Ramos (cell line): ENCODE measurements around the gene TGFA.

Experiments
- in situ Hi-C: fragments of 300-500 bp; cut with MboI; formaldehyde crosslinking; loops from one replicate; pipeline ENCODE4 v1.14.3; 2022; ENCODE audit warnings: low sequenced_read_pairs; ENCODE audit not compliant: unreplicated experiment

TGFA gene

DNA sequence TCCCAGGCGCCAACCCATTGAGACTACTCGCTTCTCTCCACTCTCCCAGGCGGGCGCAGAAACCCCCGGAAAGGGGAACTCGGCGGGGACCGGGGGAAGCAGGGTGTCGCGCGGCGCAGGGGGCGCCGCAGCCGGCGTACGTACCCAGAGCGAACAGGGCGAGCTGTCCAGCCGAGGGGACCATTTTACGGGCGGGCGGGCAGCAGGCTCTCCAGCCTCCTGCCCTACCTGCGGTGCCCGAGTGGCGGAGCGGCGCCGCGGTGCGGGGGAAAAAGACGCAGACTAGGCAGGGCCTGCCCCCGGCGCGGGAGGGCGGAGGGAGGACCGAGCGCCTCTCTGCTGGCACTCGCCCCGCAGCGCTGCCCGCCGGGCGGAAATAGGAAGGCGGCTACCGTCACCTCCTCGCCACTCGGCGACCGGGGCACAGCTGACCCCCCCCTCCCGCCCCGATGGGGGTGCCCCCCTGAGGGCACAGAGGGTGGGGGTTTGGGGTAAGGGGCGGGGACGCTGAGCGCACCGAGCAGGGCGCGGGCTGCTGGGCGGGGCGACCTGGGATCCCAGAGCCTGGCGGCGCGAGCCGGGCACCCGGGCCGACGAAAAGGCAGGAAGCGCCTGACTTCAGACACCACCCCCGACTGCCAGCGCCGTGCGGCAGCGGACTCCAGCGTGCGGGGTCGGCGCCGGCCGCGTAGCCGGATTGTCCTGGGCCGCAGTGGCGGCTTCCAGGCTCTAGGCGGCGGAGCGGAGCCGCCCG, at the start of gene TGFA:
Gene TGFA (minus strand): TSS at position 243 of the 754 bp plus-strand sequence. CDS start 59 bp downstream, at position 184.
- in situ Hi-C loops = no loop called here

DNA sequence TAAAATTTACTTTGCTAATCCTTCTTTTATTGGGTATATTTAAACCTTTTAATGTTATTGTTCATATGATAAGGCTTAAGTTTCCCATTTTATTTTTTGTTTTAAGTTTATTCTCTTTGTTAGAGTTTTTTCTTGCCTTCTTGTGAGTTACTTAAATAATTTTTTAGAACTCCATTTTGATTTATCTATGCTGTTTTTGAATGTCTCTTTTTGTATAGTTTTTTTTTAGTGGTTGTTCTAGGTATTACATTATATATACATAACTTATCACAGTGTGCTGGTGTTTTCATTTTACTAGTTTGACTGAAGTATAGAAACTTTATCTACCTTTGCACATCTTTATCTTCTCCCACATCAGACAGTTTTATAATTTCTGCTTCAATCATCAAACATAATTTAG, 49.4 kb upstream of the TGFA start:
- in situ Hi-C loops = no loop called here

DNA sequence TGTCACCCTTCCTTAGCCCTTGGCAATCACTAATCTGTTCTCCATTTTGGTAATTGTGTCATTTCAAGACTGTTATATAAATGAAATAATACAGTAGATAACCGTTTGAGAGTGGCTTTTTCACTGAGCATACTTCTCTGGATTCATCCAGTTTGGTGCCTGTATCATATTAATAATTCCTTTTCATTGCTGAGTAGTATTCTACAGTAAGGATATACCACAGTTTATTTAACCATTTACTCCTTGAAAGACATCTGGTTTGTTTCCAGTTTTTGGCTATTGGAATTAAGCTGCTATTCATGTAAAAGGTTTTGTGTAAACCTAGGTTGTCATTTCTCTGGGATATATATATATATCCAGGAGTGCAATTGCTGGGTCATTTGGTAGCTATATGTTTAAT, 44.6 kb upstream of the TGFA start:
- in situ Hi-C loops = no loop called here

DNA sequence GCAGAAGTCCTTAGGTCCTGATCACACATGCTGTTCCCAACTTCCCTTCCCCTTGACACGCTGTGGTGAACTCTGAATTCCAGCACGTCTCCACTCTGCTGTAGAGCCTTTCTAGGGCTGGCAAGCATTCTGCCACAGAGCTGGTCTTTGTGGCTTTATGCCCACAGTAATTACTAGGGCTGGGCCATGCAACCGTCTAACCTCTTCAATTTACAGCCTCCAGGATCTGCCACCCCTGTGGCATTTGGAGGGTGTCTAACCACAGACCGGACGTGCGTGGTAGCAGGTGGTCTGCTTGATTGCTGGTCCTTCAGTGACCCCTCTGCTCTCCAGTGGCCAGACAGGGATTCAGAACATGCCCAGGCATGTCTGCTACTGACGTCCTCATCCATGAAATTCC, 43.1 kb upstream of the TGFA start:
- in situ Hi-C loops = no loop called here

DNA sequence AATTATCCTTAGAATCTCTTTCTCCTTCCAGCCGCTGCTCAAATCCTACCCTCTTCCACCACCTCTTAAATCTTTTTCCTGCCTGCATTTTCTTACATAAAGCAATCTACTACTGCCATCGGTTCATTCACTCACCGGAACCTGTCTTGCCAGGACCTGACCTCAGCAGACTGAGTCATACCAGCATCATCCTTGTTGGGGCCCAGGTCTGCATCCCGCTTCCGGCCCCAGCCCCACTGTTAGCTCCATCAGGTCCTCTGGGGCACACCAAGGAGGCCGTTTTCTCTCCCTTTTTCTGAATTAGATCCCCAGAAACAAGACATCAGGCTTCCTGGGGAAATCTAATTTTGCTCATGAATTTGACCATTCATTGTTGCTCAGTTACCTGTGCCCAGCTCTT, 42.7 kb upstream of the TGFA start:
- in situ Hi-C loops = no loop called here

DNA sequence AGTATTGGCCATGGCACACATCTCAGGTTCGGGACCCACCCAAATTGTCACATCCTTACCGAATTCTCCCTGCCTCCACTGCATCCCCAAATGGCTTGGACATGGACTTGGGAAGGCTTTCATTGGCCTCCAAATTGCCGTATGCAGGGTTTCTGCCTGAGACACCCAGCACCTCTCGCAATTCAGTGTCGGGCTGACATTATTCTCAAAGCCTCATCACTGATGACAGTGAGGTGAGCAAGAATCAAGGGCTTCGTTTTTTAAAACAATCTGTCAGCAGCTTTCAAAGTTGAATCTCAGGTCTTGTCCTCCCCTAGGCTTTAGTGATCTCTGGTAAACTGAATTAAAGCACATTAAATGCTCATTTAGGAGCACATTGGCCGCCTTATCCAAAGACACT, 29.5 kb upstream of the TGFA start:
- in situ Hi-C loops = no loop called here

DNA sequence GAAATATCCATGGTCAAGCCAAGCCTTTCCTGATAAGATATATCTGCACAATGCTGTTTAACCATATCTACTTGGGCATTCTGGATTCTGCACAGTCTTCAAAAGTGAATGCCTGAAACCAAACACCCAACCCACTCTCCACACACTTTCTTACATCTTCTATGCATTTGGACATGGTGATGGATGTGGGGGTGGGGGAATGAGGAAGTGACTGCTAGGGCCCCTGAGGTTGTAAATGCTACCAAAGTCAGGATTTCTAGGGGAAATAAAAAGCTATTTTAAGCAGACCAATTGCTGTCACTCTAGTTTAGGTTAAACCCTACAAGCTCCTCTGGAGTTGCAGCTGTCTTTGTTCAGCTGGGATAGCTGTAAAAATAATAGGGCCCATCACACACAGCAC, 26.7 kb upstream of the TGFA start:
- in situ Hi-C loops = no loop called here

DNA sequence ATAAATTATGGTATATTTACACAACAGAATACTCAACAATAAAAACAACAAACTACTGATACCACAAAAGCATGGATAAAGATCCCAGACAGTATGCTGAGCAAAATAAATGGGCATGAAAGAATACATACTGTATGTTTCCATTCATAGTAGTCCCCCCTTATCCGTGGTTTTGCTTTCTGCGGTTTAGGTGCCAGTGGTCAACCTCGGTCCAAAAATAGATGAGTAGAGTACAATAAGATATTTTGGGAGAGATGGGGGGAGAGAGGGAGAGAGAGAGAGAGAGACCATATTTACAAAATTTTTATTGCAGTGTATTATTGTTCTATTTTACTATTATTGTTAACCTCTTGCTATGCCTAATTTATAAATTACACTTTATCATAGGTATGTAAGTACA, 21.0 kb upstream of the TGFA start:
- in situ Hi-C loops = no loop called here

DNA sequence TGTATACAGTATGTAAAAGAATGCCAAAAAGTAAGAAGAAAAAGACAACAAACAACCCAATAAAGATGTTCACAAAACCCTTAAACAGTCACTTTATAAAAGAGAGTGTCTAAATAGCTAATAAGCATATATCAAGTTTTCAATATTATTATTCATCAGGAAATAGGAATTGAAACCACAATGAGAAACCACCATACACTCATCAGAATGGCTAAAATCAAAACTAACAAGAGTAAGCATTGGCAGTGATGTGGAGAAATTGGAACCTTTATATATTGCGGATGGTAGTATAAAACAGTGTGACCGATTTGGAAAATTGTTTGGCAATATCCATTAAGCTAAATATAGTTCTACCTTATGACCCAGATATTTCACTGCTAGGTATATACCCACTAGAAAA, 20.5 kb upstream of the TGFA start:
- in situ Hi-C loops = no loop called here

DNA sequence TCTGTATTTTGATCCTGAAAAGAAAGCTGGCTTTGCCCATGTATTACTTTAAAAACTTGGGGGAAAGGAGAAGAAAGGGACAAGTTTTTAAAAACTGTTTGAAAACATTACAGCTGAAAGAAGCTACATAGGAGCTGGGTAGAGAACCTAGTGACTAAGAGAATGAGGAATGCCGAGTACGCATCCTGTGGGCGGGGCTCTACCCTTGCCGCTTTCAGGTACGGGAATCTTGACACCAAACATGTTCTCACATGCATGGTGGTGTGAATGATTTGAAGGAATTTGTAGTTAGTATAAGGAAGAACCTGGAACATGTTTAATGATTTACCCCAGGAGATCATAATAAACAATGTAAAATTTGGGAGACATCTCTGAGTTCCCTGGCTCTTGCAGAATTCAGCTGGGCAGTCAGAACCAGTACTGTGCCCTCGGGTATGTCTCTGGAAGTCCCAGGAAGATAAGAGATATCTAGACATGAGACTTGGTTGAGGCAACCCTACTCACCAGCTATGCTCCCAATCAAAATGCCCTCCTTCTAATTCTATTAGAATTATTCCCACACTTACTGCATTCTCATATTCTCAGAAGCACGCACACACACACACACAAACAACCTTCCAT, 16.5 kb upstream of the TGFA start:
- in situ Hi-C loops = no loop called here

DNA sequence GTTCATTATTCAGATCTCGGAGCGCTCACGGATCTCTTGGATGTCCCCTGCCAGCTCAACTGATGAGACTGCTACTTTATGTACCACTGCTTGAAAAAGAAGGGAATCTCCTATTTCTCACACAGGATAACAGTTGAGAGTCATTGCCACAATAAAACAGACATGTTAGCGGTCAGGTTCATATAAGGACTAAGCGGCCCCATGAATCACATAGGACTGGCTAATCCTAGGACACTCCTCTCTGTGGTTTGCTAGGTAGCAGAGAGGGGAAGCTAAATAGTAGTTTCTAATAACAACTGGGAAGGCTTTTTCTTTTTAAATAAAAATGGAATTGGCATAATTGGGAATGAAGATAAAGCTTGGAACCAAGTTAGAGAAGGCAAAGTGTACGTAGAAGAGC, 15.9 kb upstream of the TGFA start:
- in situ Hi-C loops = no loop called here

DNA sequence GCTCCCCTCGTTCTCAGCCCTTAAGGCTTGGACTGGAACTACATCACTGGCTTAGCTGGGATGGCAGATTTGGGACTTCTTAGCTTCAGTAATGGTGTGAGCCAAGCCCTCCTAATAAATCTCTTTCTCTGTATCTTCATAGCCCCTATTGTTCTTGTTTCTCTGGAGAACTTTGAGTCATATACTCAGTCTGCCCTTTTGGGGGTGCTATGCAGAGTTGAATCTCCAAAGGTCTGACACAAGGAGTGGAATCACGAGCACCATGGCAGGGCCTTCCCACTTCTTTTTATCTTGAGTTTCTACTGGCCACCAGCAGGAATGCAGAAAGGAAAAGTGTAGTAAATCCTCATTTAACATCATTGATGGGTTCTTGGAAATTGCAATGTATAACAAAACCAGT, 13.3 kb upstream of the TGFA start:
- in situ Hi-C loops = no loop called here

DNA sequence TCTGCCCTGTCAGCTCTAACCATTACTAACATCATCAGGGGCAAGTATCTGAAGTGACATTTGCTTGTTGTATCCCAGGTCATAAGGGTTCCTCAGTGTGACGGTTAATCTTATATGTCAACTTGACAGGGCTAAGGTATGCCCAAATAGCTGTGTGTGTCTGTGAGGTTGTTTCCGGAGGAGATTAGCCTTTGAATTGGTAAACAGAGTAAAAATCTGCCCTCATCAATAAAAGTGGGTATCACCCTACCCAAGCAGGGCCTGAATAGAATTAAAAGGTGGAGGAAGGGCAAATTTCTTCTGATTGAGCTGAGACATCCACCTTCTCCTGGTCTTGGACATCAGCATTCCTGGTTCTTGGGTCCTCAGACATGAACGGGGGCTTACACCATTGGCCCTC, 12.8 kb upstream of the TGFA start:
- in situ Hi-C loops = no loop called here

DNA sequence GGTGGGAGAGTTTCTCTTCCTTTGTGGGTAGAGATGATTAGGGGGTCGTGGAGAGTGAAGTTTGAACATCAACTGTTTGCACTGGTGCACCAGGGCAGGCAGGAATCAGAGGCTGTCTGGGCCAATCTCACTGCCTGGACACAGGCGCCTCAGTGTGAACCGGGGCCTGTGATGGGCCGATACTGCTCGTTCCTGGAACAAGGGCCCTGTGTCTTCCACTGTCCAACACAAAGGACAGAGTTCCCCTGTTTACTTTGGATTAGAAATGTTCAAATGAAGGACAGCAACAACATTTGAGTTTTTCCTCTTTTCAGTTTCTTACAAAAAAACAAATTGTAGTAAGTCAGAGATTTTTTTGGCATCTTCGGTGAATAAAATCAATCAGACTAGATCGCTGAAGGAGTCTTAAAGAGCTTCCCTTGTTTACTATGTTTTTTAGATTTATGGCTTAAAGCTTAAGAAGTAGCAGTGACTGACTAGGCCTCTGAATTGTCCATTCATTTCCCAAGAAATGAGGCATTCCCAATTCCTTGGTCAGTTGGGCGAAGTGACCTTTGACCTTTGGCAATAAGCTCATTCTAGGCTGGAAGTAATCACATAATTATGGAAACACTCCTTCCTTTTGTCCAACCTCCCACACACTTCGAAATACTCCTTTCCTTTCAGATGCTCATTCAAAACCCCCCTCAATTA, 11.6 kb upstream of the TGFA start:
- in situ Hi-C loops = no loop called here

DNA sequence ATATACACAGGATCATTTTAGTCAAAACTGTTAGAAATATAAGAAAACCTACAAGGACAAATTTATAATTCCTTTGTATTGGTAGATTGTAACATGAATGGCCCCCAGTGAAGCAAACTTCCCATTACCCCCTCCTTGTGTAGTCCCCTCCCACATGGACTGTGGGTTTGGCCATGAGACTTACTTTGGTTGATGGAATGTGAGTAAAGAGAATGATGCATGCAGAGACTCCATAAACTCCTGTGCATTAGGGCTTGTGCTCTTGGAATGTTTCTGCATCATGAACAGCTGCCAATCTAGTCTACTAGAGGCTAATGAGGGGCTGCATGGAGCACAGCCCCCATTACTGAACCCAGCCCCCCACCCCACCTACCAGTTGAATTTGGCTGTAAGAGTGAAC, 8.3 kb upstream of the TGFA start:
- in situ Hi-C loops = no loop called here

DNA sequence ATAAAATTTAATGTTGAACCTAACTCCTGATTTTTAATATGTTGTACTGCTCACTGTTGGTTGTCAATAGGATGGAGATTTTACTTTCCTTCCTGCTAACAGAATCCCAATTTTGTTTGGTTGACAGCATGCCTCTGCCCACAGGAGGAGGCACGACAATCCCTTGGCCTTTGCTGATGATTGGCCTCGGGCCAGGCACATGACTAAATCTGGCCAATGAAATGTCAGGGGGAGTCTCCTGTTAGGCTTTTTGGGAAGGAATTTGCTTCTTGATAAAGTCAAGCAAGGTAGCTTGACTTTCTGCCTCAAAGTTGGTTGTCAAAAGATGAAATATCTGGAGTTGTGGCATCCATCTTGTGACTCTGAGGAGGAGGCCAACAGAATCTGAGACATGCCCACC, 6.8 kb upstream of the TGFA start:
- in situ Hi-C loops = no loop called here

DNA sequence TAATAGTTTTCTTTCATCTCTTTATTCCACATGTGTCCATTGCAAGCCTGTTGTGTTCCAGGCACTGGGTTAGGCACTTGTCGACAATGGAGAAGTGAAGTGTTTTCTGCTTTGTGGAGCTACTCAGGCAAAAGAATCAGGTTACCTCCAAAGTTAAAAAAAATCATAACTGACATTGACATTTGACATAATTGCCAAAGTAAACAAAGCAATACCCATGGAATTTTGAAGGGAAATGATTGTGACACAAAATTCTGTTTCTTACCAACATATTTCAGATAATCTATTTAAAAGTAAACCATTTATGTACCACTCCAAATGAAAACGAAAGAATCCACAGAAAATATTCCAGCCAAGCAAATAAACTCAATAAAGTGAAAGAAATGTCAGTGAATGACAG, 6.4 kb upstream of the TGFA start:
- in situ Hi-C loops = no loop called here

DNA sequence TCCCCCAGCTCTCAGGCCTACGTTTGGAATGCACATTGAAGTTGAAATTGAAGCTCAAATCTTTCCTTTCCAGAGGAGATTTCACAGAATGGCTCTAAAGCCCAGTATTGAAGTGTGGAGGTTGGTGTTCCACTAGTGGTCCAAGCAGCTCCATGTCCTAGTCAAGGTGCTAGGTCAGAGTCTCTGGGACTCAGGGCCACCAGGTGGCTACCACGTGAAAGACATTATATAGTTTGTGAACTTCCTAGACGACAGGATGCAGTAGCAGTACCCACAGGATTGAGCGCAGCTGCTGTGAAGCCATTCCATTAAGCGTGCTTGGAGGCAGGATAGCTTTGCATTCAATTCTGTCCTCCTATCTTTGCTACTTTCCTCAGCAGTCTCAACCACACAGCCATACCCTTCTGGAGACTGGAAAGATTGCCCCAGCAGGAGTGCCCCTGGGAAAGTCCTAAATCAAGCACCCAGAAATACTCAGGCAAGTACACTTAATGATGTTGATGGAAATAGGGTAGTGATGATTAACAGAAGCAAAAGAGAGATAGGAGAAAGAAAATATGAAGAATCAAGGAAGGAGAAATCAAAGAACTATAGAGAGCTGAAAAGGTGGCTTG, 4.7 kb upstream of the TGFA start:
- in situ Hi-C loops = no loop called here

DNA sequence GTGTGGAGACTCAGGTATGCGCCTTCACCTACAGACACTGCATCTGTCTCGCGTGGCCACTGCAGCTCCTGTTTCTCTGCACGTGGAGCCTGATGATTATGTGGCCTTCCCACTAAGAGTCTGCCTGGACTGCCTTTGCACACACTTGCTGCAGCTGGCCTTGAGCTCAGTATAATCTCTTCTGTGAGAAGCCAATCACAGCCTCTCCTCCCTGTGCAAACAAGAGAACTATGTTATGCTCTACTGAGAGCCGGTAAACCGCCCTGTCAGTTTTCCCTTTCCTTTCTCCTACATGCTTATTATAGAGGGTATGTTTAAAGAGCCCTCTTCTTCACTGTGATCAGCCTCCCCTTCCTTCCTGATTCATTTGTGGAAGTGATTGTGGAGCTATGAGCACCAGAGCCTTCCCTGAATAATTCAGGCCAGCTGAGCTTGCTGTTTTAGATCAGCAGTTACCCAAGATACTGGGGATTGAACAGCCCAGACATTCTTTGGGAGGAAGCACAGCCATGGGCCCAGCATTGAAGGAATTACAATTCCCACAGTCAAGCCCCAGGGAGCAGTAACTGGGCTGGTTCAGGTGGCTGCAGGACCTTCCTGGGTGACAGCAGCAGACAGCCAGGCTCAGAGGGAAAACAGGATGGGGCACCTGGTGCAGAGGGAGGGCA, 3.7 kb upstream of the TGFA start:
- in situ Hi-C loops = no loop called here

DNA sequence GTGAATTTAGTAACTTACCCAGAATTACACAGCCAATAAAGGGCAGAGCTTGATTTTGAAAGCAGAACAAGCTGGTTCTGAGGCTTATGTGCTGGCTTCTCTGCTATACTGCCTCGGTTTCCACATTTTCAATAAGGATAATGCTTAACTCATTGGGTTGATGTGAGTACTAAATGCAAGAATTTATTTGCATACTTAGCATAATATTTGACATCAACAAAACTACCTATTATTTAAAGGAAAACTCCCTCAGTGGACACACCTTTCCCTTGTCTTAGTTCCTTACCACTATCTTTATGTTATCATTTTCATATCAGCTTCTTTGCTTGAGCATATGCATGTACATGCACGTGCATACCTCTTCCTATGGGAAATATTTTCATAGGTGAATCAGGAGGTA, 3.0 kb upstream of the TGFA start:
- in situ Hi-C loops = no loop called here
